HepG2 (cell line): ENCODE results near the gene RBM5.

Experiments
- CTCF ChIP-seq: sonication (generic); formaldehyde crosslinking; IDR thresholded peaks from 2 replicates; pipeline ENCODE4 v1.5.0; 2020; ENCODE audit warnings: mild to moderate bottlenecking, missing genetic modification reagents, moderate library complexity
- ZBTB8A ChIP-seq: sonication (generic); formaldehyde crosslinking; IDR thresholded peaks from 2 replicates; pipeline ENCODE4 v1.4.0; 2020; ENCODE audit warnings: mild to moderate bottlenecking, low read depth, missing genetic modification reagents, borderline replicate concordance
- ZNF367 ChIP-seq: sonication (generic); formaldehyde crosslinking; IDR thresholded peaks from 2 replicates; pipeline ENCODE4 v1.4.0; 2020; ENCODE audit warnings: missing genetic modification reagents, borderline replicate concordance
- ZNF431 ChIP-seq: sonication (generic); formaldehyde crosslinking; IDR thresholded peaks from 2 replicates; pipeline ENCODE4 v1.9.0; 2022; ENCODE audit warnings: missing genetic modification reagents, low read depth, mild to moderate bottlenecking, borderline replicate concordance
- ZNF441 ChIP-seq: sonication (generic); formaldehyde crosslinking; IDR thresholded peaks from 2 replicates; pipeline ENCODE4 v1.7.0; 2021; ENCODE audit warnings: missing genetic modification reagents, borderline replicate concordance
- ZNF784 ChIP-seq: sonication (generic); formaldehyde crosslinking; IDR thresholded peaks from 2 replicates; pipeline ENCODE4 v1.5.1; 2020; ENCODE audit warnings: missing genetic modification reagents, mild to moderate bottlenecking, borderline replicate concordance

- no peak for TF ChIP-seq ZNF441 (CRISPR knock-in tag)
- TF ChIP-seq ZBTB8A (CRISPR knock-in tag): no peak
- no peak for TF ChIP-seq CTCF (CRISPR knock-in tag)
- TF ChIP-seq ZNF431 (CRISPR knock-in tag): no peak
- TF ChIP-seq ZNF367 (CRISPR knock-in tag): no peak
- no peak for TF ChIP-seq ZNF784 (CRISPR knock-in tag)
These were observed 37.8 kb downstream of the RBM5 start for GRCh38 chr3:50126287-50127211.
